NOMO-1 (cell line): Measurements from ENCODE around the gene GIMAP5.
"Not testable (repeated sequence)": the region's sequence is repeated elsewhere in the genome, so short reads cannot be mapped to it uniquely, and the experiment has no call there.

Source experiments
- DNase-seq, 2 experiments: peaks; one replicate each; lab custom pipeline; 2025; ENCODE audit not compliant: unreplicated experiment in 2 of 2; lab: John Stamatoyannopoulos, UW

Gene GIMAP5

GRCh38 chr7:150766334-150766709 is 29.1 kb downstream of the GIMAP5 start:
- DNase-seq, result no peak

- DNase-seq, result no peak
Measured at GRCh38 chr7:150769768-150770167, 32.5 kb downstream of the GIMAP5 start.

GRCh38 chr7:150774131-150774530 is 36.9 kb downstream of the GIMAP5 start:
- DNase-seq, result not testable (repeated sequence)

- no peak for DNase-seq
Measured at GRCh38 chr7:150778014-150778737, 41.0 kb downstream of the GIMAP5 start.

- DNase-seq, result peak in 1 of 2 experiments; percentile 34
Measured at GRCh38 chr7:150778738-150779301, 41.6 kb downstream of the GIMAP5 start.

GRCh38 chr7:150780292-150780691 is 43.1 kb downstream of the GIMAP5 start:
- peak in 1 of 2 experiments; percentile 36 for DNase-seq

- no peak for DNase-seq
Measured at GRCh38 chr7:150781103-150781502, 43.9 kb downstream of the GIMAP5 start.

- DNase-seq, result no peak
Measured at GRCh38 chr7:150781961-150782360, 44.7 kb downstream of the GIMAP5 start.

GRCh38 chr7:150784120-150784736 is 47.0 kb downstream of the GIMAP5 start:
- peak; percentile 56 to 58 for DNase-seq

GRCh38 chr7:150784954-150785353 is 47.7 kb downstream of the GIMAP5 start:
- no peak for DNase-seq

- peak; percentile 44 to 71 for DNase-seq
Measured at GRCh38 chr7:150787321-150788281, 50.4 kb downstream of the GIMAP5 start.

- DNase-seq, result no peak
Measured at GRCh38 chr7:150788474-150789269, 51.5 kb downstream of the GIMAP5 start.

- no peak for DNase-seq
Measured at GRCh38 chr7:150790416-150791075, 53.3 kb downstream of the GIMAP5 start.

GRCh38 chr7:150791304-150791703 is 54.1 kb downstream of the GIMAP5 start:
- no peak for DNase-seq

GRCh38 chr7:150791746-150792452 is 54.7 kb downstream of the GIMAP5 start:
- DNase-seq, result no peak
